HEK293 (cell line): ENCODE measurements around the gene RPS6KC1.

ENCODE experiments used
- ZNF510 ChIP-seq: fragments of 450-650 bp; formaldehyde crosslinking; IDR thresholded peaks from 2 replicates; pipeline ENCODE4 v1.5.1; 2018; ENCODE audit warnings: mild to moderate bottlenecking, missing genetic modification characterization, missing biosample characterization; ENCODE audit not compliant: insufficient replicate concordance
- ZNF707 ChIP-seq: fragments of 450-650 bp; formaldehyde crosslinking; IDR thresholded peaks from 2 replicates; pipeline ENCODE4 v1.5.1; 2016; ENCODE audit warnings: missing biosample characterization, missing genetic modification characterization
- TF ChIP-seq, protein P1 (sequence below): fragments of 450-650 bp; formaldehyde crosslinking; IDR thresholded peaks from 2 replicates; pipeline ENCODE4 v1.5.1; 2016; ENCODE audit warnings: missing biosample characterization, missing genetic modification characterization
- TF ChIP-seq, protein P2 (sequence below): fragments of 450-650 bp; formaldehyde crosslinking; IDR thresholded peaks from 2 replicates; pipeline ENCODE4 v1.5.1; 2017; ENCODE audit warnings: missing biosample characterization, missing genetic modification characterization
- TF ChIP-seq, protein P3 (sequence below): fragments of 450-650 bp; formaldehyde crosslinking; IDR thresholded peaks from 2 replicates; pipeline ENCODE4 v1.5.1; 2016; ENCODE audit warnings: missing biosample characterization, missing genetic modification characterization

DNA sequence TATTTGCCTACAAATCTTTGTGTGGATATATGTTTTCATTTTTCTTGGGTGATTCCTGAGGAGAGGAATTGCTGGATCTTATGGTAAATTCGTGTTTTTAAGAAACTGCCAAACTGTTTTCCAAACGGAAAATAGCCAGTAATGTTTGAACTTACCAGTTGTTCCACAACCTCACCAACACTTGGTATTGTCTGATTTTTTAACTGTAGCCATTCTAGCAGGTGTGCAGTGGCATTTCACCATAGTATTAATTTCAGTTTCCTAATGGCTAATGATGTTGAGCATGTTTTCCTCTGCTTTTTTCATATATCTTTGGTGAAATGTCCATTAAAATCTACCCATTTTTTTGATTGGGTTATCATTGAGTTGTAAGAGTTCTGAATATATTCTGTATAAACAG lies 56.6 kb downstream of the RPS6KC1 start:
- TF ChIP-seq, protein P1, sequence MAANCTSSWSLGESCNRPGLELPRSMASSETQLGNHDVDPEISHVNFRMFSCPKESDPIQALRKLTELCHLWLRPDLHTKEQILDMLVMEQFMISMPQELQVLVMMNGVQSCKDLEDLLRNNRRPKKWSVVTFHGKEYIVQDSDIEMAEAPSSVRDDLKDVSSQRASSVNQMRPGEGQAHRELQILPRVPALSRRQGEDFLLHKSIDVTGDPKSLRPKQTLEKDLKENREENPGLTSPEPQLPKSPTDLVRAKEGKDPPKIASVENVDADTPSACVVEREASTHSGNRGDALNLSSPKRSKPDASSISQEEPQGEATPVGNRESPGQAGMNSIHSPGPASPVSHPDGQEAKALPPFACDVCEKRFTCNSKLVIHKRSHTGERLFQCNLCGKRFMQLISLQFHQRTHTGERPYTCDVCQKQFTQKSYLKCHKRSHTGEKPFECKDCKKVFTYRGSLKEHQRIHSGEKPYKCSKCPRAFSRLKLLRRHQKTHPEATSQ (tag by site-specific recombination), result no peak
- TF ChIP-seq, protein P2, sequence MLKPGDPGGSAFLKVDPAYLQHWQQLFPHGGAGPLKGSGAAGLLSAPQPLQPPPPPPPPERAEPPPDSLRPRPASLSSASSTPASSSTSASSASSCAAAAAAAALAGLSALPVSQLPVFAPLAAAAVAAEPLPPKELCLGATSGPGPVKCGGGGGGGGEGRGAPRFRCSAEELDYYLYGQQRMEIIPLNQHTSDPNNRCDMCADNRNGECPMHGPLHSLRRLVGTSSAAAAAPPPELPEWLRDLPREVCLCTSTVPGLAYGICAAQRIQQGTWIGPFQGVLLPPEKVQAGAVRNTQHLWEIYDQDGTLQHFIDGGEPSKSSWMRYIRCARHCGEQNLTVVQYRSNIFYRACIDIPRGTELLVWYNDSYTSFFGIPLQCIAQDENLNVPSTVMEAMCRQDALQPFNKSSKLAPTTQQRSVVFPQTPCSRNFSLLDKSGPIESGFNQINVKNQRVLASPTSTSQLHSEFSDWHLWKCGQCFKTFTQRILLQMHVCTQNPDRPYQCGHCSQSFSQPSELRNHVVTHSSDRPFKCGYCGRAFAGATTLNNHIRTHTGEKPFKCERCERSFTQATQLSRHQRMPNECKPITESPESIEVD (tag by site-specific recombination), result no peak
- TF ChIP-seq, protein P3, sequence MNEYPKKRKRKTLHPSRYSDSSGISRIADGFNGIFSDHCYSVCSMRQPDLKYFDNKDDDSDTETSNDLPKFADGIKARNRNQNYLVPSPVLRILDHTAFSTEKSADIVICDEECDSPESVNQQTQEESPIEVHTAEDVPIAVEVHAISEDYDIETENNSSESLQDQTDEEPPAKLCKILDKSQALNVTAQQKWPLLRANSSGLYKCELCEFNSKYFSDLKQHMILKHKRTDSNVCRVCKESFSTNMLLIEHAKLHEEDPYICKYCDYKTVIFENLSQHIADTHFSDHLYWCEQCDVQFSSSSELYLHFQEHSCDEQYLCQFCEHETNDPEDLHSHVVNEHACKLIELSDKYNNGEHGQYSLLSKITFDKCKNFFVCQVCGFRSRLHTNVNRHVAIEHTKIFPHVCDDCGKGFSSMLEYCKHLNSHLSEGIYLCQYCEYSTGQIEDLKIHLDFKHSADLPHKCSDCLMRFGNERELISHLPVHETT (tag by site-specific recombination), result no peak
- TF ChIP-seq ZNF707 (tag by site-specific recombination) (no peak), ZNF510 (tag by site-specific recombination) (no peak)
